SJSA1 (cell line): Measurements from ENCODE around the gene LRRC75B. TPM values are rescaled to one million over a fixed set of nuclear protein-coding genes. Genes with fewer than 3 reads are reported as not detected.
"Not testable (repeated sequence)": the region's sequence is repeated elsewhere in the genome, so short reads cannot be mapped to it uniquely, and the experiment has no call there.

ENCODE experiments used
- DNase-seq, 2 experiments: peaks; one replicate each; pipeline ENCODE4 v3.0.0-alpha.2; 2015 to 2020; ENCODE audit warnings: low spot score in 2 of 2, low read depth in 1 of 2
- H3K27ac ChIP-seq: fragments of 250-450 bp; sonication (Bioruptor Pico); 2 replicates; pipeline ENCODE4 v1.5.1; 2020; ENCODE audit warnings: mild to moderate bottlenecking, moderate library complexity
- H3K27me3 ChIP-seq: fragments of 250-450 bp; sonication (Bioruptor Pico); replicated peaks from 2 replicates; pipeline ENCODE4 v1.5.1; 2020; ENCODE audit warnings: mild to moderate bottlenecking, moderate library complexity
- H3K36me3 ChIP-seq: fragments of 250-450 bp; sonication (Bioruptor Pico); 2 replicates; pipeline ENCODE4 v1.5.1; 2020; ENCODE audit warnings: mild to moderate bottlenecking
- H3K4me1 ChIP-seq: fragments of 250-450 bp; sonication (Bioruptor Pico); replicated peaks from 2 replicates; pipeline ENCODE4 v1.6.1; 2021; ENCODE audit warnings: mild to moderate bottlenecking
- H3K4me3 ChIP-seq: fragments of 250-450 bp; sonication (Bioruptor Pico); 2 replicates; pipeline ENCODE4 v1.5.1; 2020; ENCODE audit warnings: mild to moderate bottlenecking
- H3K9me3 ChIP-seq: fragments of 250-450 bp; sonication (Bioruptor Pico); replicated peaks from 2 replicates; pipeline ENCODE4 v1.5.1; 2020; ENCODE audit warnings: mild to moderate bottlenecking
- total RNA-seq: library from RNA; depleted of rRNA; stranded (reverse); fragments of >200 nt; shearing (Covaris generic); gene quantifications from 2 replicates; pipeline ENCODE4 v1.2.3, GENCODE V29; 2014; rRNA removed

LRRC75B gene, protein sequence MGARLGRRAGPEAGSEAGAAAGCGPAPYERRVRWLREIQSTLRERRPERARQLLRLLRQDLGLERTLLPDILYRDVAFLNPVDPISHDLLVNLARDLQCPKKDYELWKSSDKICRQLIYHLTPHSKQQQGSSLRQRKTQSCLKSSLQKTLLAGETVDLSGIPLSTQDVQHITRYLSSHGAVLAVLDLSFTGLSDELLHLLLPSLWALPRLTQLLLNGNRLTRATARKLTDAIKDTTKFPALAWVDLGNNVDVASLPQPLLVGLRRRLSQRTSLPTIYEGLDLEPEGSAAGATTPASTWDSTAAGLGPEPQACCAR
- 1.5 and 2.3 TPM in 2 replicates for total RNA-seq

GRCh38 chr22:24592851-24593558 is at the start of gene LRRC75B:
Gene LRRC75B, minus strand, starts transcription at chr22:24593073. Its CDS starts 34 bp downstream, at chr22:24593039.
- H3K27me3 ChIP-seq = no peaks in the 10 kb centered on the region
- DNase-seq = peak; percentile 60 to 87
- no peaks in the 10 kb centered on the region for H3K9me3 ChIP-seq
- H3K36me3 ChIP-seq = no peaks in the 10 kb centered on the region
- peaks cover 12% of the 10 kb centered on the region for H3K4me1 ChIP-seq
- peak within 1 kb of the TSS; percentile 52 for H3K4me3 ChIP-seq
- peak within 1 kb of the TSS; percentile 34 for H3K27ac ChIP-seq

DNA sequence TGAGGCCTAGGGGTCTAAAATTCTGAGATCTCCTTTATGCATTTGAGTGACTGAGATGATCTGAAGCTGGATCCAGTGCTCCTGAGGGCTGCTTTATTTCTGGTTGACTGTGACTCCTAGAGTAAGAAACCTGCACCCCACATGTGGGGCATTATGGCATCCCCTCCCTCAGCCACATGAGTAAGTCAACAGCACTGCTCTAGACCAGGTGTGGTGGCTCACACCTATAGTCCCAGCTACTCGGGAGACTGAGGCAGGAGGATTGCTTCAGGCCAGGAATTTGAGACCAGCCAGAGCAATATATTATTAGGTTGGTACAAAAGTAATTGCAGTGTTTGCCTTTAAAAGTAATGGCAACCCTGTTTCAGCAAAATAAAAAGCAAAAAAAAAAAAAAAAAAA is 49.4 kb upstream of the LRRC75B start:
- not testable (repeated sequence) for H3K36me3 ChIP-seq, H3K27me3 ChIP-seq, H3K4me3 ChIP-seq, H3K4me1 ChIP-seq, DNase-seq, H3K9me3 ChIP-seq, H3K27ac ChIP-seq

- H3K27me3 ChIP-seq, H3K4me1 ChIP-seq, H3K36me3 ChIP-seq, H3K27ac ChIP-seq, DNase-seq, H3K9me3 ChIP-seq, H3K4me3 ChIP-seq: not testable (repeated sequence)
These were observed 43.6 kb upstream of the LRRC75B start for GRCh38 chr22:24636513-24636912.

DNA sequence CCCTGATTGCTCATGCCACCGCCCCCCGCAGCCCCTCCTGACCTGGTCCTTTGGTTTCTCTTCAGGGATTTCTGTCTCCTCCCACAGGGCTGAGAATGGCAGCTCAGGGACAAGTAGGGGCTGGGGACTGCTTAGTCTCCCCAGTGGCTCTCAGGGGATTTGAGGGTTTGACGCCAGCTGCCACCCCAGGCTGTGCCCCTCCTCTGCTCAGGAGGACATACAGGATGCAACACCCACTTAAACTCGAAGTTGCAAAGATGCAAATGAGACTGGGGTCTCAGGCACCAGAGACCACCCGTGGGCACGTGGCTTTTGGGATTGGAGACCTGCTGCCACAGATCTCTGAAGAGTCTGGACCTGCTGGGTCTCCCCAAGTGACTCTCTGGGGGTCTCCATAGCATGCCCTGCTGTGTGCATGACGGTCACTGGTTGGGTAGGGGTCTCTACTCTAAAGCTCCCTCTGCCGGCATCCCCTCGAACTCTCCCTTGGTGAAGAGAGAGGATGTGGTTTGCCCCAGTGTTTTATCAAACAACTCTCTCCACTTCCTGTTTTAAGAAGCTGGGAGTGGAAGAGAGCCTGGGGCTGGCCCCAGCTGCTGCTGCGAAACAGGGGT is 42.0 kb upstream of the LRRC75B start:
- H3K4me1 ChIP-seq, H3K36me3 ChIP-seq, H3K27ac ChIP-seq, H3K4me3 ChIP-seq, H3K27me3 ChIP-seq, H3K9me3 ChIP-seq, DNase-seq: not testable (repeated sequence)

DNA sequence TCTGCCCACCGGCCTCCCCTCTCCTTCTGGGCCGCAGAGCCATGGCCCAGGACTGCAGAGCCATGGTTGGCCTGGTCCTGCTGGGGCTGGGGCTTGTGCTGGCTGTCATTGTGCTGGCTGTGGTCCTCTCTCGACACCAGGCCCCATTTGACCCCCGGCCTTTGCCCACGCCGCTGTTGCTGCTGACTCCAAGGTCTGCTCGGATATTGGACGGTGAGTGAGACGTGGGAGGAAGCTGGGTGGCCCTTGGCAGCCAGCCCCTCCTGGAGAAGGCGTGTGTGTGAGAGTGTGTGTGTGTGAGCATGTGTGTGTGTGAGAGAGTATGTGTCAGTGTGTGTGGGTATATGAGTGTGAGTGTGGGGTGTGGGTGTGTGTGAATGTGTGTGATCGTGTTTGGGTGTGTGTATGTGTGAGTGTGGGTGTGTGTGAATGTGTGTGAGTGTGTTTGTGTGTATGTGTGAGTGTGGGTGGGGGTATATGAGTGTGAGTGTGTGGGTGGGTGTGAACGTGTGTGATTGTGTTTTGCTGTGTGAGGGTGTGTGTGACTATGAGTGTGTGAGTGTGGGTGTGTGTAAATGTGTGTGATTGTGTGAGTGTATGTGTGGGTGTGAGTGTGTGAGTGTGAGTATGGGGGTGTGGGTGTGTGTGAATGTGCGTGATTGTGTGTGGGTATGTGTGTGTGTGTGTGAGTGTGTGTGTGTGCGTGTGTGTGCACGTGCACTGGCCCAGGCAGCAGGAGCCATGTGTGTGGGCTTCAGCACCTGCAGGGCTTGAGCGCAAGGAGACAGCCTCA is 40.6 kb upstream of the LRRC75B start:
- DNase-seq, H3K4me3 ChIP-seq, H3K27ac ChIP-seq, H3K4me1 ChIP-seq, H3K9me3 ChIP-seq, H3K27me3 ChIP-seq, H3K36me3 ChIP-seq: not testable (repeated sequence)

DNA sequence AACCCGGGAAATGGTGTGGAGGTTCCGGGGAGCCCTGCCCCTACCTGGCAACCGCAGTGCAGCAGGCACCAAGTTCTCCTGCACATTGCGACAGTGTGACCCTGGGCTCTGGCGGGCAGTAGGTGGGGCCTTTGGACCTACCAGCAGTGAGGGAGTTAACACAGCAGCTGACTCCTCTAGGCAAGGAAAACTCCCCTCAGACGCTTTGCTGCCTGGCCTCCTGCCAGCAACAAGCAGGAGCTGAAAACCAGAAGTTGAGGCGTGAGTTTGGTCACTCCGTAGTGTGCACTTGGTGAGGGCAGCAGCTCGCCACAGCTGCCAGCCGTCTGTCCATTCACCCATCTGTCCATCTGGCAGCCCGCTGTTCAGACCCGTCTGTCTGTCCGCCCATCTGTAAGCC is 39.8 kb upstream of the LRRC75B start:
- not testable (repeated sequence) for H3K9me3 ChIP-seq, H3K4me3 ChIP-seq, H3K36me3 ChIP-seq, DNase-seq, H3K27ac ChIP-seq, H3K4me1 ChIP-seq, H3K27me3 ChIP-seq

DNA sequence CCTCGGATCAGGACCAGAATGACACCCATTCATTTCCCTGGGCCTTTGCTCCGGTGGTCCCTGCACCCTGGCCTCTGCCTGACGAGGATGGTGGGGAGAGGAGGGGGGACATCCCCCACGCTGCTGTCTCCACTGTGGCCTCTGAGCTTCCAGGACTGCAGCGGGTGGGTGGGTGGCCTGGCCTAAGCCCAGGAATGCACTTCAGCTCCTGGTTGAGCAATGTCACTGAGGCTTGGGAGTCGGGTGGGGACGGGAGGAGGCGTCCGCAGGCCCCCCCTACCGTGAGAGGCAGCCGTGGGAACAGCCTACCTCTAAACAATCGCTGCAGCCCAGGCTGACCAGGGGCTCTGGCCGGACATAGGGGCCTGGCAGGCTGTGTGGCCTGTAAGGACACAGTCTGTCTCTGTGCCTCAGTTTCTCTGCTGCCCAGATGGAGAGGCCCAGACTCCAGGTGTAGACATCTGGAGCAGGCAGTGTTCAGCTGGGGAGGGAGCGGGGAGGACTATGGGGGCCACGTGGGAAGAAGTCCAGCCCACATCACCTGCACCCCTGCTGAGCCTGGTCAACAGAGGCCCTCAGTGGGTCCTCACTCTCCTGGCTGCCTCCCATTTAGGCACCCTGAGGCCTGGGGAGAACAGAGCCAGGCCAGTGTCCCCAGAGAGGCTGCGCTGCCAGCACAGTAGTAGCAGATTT is 38.7 kb upstream of the LRRC75B start:
- H3K36me3 ChIP-seq, H3K4me3 ChIP-seq, H3K4me1 ChIP-seq, H3K27ac ChIP-seq, H3K9me3 ChIP-seq, H3K27me3 ChIP-seq: not testable (repeated sequence)
- peak in 1 of 2 experiments; percentile 5 for DNase-seq

GRCh38 chr22:24630812-24631427 is 38.0 kb upstream of the LRRC75B start:
- not testable (repeated sequence) for H3K9me3 ChIP-seq, H3K4me3 ChIP-seq, H3K4me1 ChIP-seq, DNase-seq, H3K36me3 ChIP-seq, H3K27ac ChIP-seq, H3K27me3 ChIP-seq

DNA sequence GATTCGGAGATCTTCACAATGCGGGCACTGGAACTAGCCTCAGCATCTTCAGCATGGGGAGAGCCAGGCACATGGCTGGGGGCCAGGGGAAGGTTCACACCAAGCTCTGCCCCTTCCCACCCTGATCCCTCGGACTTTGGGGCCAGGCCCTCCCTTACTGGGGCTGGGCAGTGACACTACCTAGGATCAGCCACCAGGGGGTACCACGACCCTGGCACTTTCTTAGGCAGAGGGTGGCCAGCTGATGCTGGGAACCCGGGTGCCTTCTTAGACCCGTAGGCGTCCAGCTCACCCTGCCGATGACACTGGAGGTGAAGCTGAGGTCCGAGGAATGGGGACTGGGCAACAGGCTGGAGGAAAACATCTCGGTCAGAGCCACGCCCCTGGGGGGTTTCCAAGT is 36.2 kb upstream of the LRRC75B start:
- H3K4me3 ChIP-seq, H3K27ac ChIP-seq, H3K27me3 ChIP-seq, H3K9me3 ChIP-seq, H3K4me1 ChIP-seq, H3K36me3 ChIP-seq: not testable (repeated sequence)
- DNase-seq = peak in 1 of 2 experiments; percentile 52

GRCh38 chr22:24627911-24628310 is 35.0 kb upstream of the LRRC75B start:
- not testable (repeated sequence) for H3K4me1 ChIP-seq, H3K4me3 ChIP-seq, H3K36me3 ChIP-seq, H3K9me3 ChIP-seq, H3K27ac ChIP-seq, H3K27me3 ChIP-seq, DNase-seq

- H3K4me3 ChIP-seq, H3K27ac ChIP-seq, H3K36me3 ChIP-seq, H3K9me3 ChIP-seq, H3K27me3 ChIP-seq, H3K4me1 ChIP-seq, DNase-seq: not testable (repeated sequence)
These were observed 29.7 kb upstream of the LRRC75B start for GRCh38 chr22:24622596-24622995.

GRCh38 chr22:24621244-24621643 is 28.4 kb upstream of the LRRC75B start:
- not testable (repeated sequence) for H3K27ac ChIP-seq, H3K4me3 ChIP-seq, H3K4me1 ChIP-seq, DNase-seq, H3K9me3 ChIP-seq, H3K36me3 ChIP-seq, H3K27me3 ChIP-seq

GRCh38 chr22:24614794-24615193 is 21.9 kb upstream of the LRRC75B start:
- H3K27me3 ChIP-seq, H3K4me3 ChIP-seq, H3K4me1 ChIP-seq, H3K9me3 ChIP-seq, DNase-seq, H3K27ac ChIP-seq, H3K36me3 ChIP-seq: not testable (repeated sequence)
